Gastroesophageal sphincter (tissue), 4 donors: ENCODE data around the gene SERPINB12. TPM values are rescaled to one million over a fixed set of nuclear protein-coding genes. Genes with fewer than 3 reads are reported as not detected.

Experiments
- ATAC-seq: fragments of 150-250 bp; one replicate; pipeline ENCODE4 v1.9.1; 2016; ENCODE audit warnings: mild to moderate bottlenecking, moderate library complexity
- H3K27ac ChIP-seq, 4 donors: fragments of 200-600 bp; sonication (generic) in 3 of 4; 1 replicate in 3 of 4; 2 replicates in 1 of 4; pipeline ENCODE4 v1.5.1; 2016 to 2019
- H3K27me3 ChIP-seq: fragments of 200-600 bp; sonication (generic); one replicate; pipeline ENCODE4 v1.5.1; 2019
- H3K36me3 ChIP-seq, 2 donors: fragments of 200-600 bp; sonication (generic); one replicate each; pipeline ENCODE4 v1.5.1; 2019; ENCODE audit warnings: control low read depth in 1 of 2
- H3K4me1 ChIP-seq, 3 donors: fragments of 200-600 bp; sonication (generic); 1 replicate in 2 of 3; 2 replicates in 1 of 3; pipeline ENCODE4 v1.5.1; 2016 to 2019; ENCODE audit warnings: control low read depth in 2 of 3
- H3K4me3 ChIP-seq, 2 donors: fragments of 200-600 bp; sonication (generic); one replicate each; pipeline ENCODE4 v1.5.1; 2019; ENCODE audit warnings: mild to moderate bottlenecking in 1 of 2, moderate library complexity in 1 of 2
- H3K9me3 ChIP-seq, 3 donors: fragments of 200-600 bp; sonication (generic); one replicate each; pipeline ENCODE4 v1.5.1; 2017 to 2019; ENCODE audit warnings: control low read depth in 2 of 3
- CTCF ChIP-seq, 4 experiments: fragments of 200-600 bp in 2 of 4; fragments of 450-650 bp in 2 of 4; sonication (generic) in 1 of 4; IDR thresholded peaks; one replicate each; pipeline ENCODE4 v1.5.1; 2017 to 2019; ENCODE audit warnings: antibody characterized with exemption in 4 of 4, mild to moderate bottlenecking in 2 of 4, moderate library complexity in 2 of 4
- EP300 ChIP-seq: sonication (generic); formaldehyde crosslinking; IDR thresholded peaks from one replicate; pipeline ENCODE4 v1.6.1; 2017; ENCODE audit warnings: antibody characterized with exemption, mild to moderate bottlenecking
- POLR2A ChIP-seq, 2 donors: fragments of 450-650 bp; IDR thresholded peaks; one replicate each; pipeline ENCODE4 v1.6.1; 2017; ENCODE audit warnings: antibody characterized with exemption in 2 of 2, mild to moderate bottlenecking in 2 of 2, moderate library complexity in 1 of 2
- POLR2AphosphoS5 ChIP-seq: sonication (generic); formaldehyde crosslinking; IDR thresholded peaks from one replicate; pipeline ENCODE4 v1.6.1; 2017; ENCODE audit warnings: antibody characterized with exemption
- WGBS, 2 donors: methylation state at CpG; one replicate each; pipeline ENCODE4 v1.1.5; 2018; ENCODE audit warnings: low coverage in 1 of 2; 5-methylcytosine and 5-hydroxymethylcytosine counted together
- total RNA-seq, 4 donors: library from RNA; depleted of rRNA; stranded (reverse); fragments of >200 nt; gene quantifications; one replicate each; pipeline ENCODE4 v1.1.0, GENCODE V29; 2016

The SERPINB12 gene
- total RNA-seq, 4 donors from 2014 or later, result not detected

- peak; percentile 74 for ATAC-seq
- Histone ChIP-seq H3K27ac (no peak overlapping the region), H3K4me3 (no peak overlapping the region), H3K9me3 (no peaks in the 10 kb centered on the region), H3K36me3 (no peaks in the 10 kb centered on the region), H3K27me3 (peaks cover 3% of the 10 kb centered on the region), H3K4me1 (no peaks in the 10 kb centered on the region)
- WGBS, 2 donors, result 26 to 30% methylated on average over 14 to 16 of the region's 16 CpGs
- TF ChIP-seq POLR2A (IDR thresholded peaks at IDR 0.05) (no peak), CTCF (IDR thresholded peaks at IDR 0.05) (peak; percentile 75 to 77 (median 76))
These were observed 23.8 kb upstream of the SERPINB12 start for GRCh38 chr18:63518178-63519012.

- H3K9me3 ChIP-seq, result no peaks in the 10 kb centered on the region
- no peaks in the 10 kb centered on the region for H3K4me1 ChIP-seq
- H3K36me3 ChIP-seq, result no peaks in the 10 kb centered on the region
- ATAC-seq, result no peak
- no peak overlapping the region for H3K4me3 ChIP-seq
- peaks cover 3% of the 10 kb centered on the region for H3K27me3 ChIP-seq
- H3K27ac ChIP-seq, result no peak overlapping the region
- TF ChIP-seq EP300, result no peak
- TF ChIP-seq POLR2A (IDR thresholded peaks at IDR 0.05), result no peak
- TF ChIP-seq POLR2AphosphoS5, result no peak
- TF ChIP-seq CTCF (IDR thresholded peaks at IDR 0.05), result no peak
- WGBS, 2 donors, result 58% methylated on average over 2 of the region's 3 CpGs; no CpG with 5 or more reads in 1 of the 2 donors
These were observed 22.0 kb upstream of the SERPINB12 start for GRCh38 chr18:63520053-63520685.

- H3K36me3 ChIP-seq, result no peaks in the 10 kb centered on the region
- TF ChIP-seq CTCF (IDR thresholded peaks at IDR 0.05) (no peak), POLR2A (IDR thresholded peaks at IDR 0.05) (no peak), EP300 (no peak), POLR2AphosphoS5 (no peak)
- H3K9me3 ChIP-seq, result no peaks in the 10 kb centered on the region
- peaks cover 3% of the 10 kb centered on the region for H3K27me3 ChIP-seq
- no peak overlapping the region for H3K4me3 ChIP-seq
- 61 to 73% methylated on average over 4 of the region's 4 CpGs for WGBS, 2 donors
- H3K27ac ChIP-seq, result no peak overlapping the region
- no peaks in the 10 kb centered on the region for H3K4me1 ChIP-seq
- ATAC-seq, result no peak
These were observed 18.5 kb upstream of the SERPINB12 start for GRCh38 chr18:63523660-63524059.

- no peak for ATAC-seq
- Histone ChIP-seq H3K4me3 (no peak overlapping the region), H3K27ac (no peak overlapping the region), H3K4me1 (no peaks in the 10 kb centered on the region), H3K9me3 (no peaks in the 10 kb centered on the region), H3K27me3 (no peaks in the 10 kb centered on the region), H3K36me3 (no peaks in the 10 kb centered on the region)
- TF ChIP-seq CTCF (IDR thresholded peaks at IDR 0.05), result no peak
These were observed 14.9 kb upstream of the SERPINB12 start for GRCh38 chr18:63527251-63527650.
